Right lobe of liver (tissue), 6 donors: Measurements from ENCODE around the gene MCL1. TPM values are rescaled to one million over a fixed set of nuclear protein-coding genes. Genes with fewer than 3 reads are reported as not detected.

ENCODE experiments used
- ATAC-seq, 4 donors: fragments of 200-7000 bp; cut with Tn5 transposase; one replicate each; pipeline ENCODE4 v1.9.1; 2020; ENCODE audit warnings: mild to moderate bottlenecking in 4 of 4, moderate library complexity in 4 of 4
- DNase-seq, 3 donors: peaks; one replicate each; pipeline ENCODE4 v3.0.0-alpha.2; 2020
- H3K27ac ChIP-seq, 3 donors: fragments of 200-600 bp; one replicate each; pipeline ENCODE4 v1.8.0; 2022
- H3K27me3 ChIP-seq, 2 donors: fragments of 200-600 bp; one replicate each; pipeline ENCODE4 v1.8.0; 2022
- H3K36me3 ChIP-seq, 4 donors: fragments of 200-600 bp; sonication (generic) in 1 of 4; one replicate each; pipeline versions ENCODE4 v1.5.1 to v1.8.0; 2017 to 2022; ENCODE audit warnings: control low read depth in 1 of 4
- H3K4me1 ChIP-seq, 4 donors: fragments of 200-600 bp; sonication (generic) in 1 of 4; one replicate each; pipeline versions ENCODE4 v1.5.1 to v1.8.0; 2017 to 2022; ENCODE audit warnings: control low read depth in 1 of 4
- H3K4me3 ChIP-seq, 3 donors: fragments of 200-600 bp; one replicate each; pipeline ENCODE4 v1.8.0; 2022
- H3K9me3 ChIP-seq, 4 donors: fragments of 200-600 bp; sonication (generic) in 1 of 4; one replicate each; pipeline versions ENCODE4 v1.5.1 to v1.8.0; 2017 to 2022; ENCODE audit warnings: control low read depth in 1 of 4
- CTCF ChIP-seq, 4 donors: fragments of 200-600 bp in 3 of 4; fragments of 450-650 bp in 1 of 4; IDR thresholded peaks; one replicate each; pipeline versions ENCODE4 v1.5.1 to v1.8.0; 2016 to 2022; ENCODE audit warnings: antibody characterized with exemption in 4 of 4, mild to moderate bottlenecking in 2 of 4
- POLR2A ChIP-seq: fragments of 450-650 bp; IDR thresholded peaks from one replicate; pipeline ENCODE4 v1.6.1; 2017; ENCODE audit warnings: antibody characterized with exemption, mild to moderate bottlenecking
- WGBS: methylation state at CpG from one replicate; pipeline ENCODE4 v1.1.6; 2018; ENCODE audit warnings: low coverage, low lambda C conversion rate; ENCODE audit not compliant: insufficient coverage; ENCODE audit errors: missing lambda C conversion rate; 5-methylcytosine and 5-hydroxymethylcytosine counted together
- intact Hi-C, 2 donors: fragments of 100-400 bp; cut with DNase I; formaldehyde crosslinking; loops; one replicate each; pipeline versions ENCODE4 v1.11.2 to v1.14.1; 2022
- total RNA-seq, 6 experiments: library from RNA; depleted of rRNA in 2 of 6; stranded (reverse); fragments of >200 nt in 2 of 6; fragmentation: NEBNext Ultra II Directional in 3 of 6; extraction: Animal tissue kit (Norgen Biotek cat#: 25700) in 3 of 6; gene quantifications; one replicate each; pipeline versions ENCODE4 v1.1.0 to v1.2.4, GENCODE V29; 2016 to 2023
- donor health status: DM: no; HTN: yes; CAD: no.
- donor health status: DM: no; HTN: no; CAD: no.
- donor health status: DM: no; HTN: no; CAD: no.
- donor health status: DM: no; HTN: yes; CAD: no.
- donor health status: DM: no; HTN: yes; CAD: no.

The MCL1 gene
- total RNA-seq, 6 experiments from 2014 or later, result 83.6 to 266 (median 158) TPM

DNA sequence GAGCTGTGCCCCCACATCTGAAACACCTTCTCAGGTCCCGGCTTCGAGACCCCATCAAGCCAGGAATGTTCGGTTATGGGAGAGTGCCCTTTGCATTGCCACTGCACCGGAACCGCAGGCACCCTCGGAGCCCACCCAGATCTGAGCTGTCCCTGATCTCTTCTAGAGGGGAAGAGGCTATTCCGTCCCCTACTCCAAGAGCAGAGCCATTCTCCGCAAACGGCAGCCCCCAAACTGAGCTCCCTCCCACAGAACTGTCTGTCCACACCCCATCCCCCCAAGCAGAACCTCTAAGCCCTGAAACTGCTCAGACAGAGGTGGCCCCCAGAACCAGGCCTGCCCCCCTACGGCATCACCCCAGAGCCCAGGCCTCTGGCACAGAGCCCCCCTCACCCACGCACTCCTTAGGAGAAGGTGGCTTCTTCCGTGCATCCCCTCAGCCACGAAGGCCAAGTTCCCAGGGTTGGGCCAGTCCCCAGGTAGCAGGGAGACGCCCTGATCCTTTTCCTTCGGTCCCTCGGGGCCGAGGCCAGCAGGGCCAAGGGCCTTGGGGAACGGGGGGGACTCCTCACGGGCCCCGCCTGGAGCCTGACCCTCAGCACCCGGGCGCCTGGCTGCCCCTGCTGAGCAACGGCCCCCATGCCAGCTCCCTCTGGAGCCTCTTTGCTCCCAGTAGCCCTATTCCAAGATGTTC is 25.9 kb downstream of the MCL1 start:
- intact Hi-C loops, result no loop called here
- Histone ChIP-seq H3K9me3 (no peaks in the 10 kb centered on the region), H3K27ac (peak overlapping the region in 1 of 3 donors; percentile 76), H3K4me1 (peaks cover 0 to 33% (median 10%) of the 10 kb centered on the region in 4 donors), H3K4me3 (no peak overlapping the region), H3K27me3 (no peaks in the 10 kb centered on the region), H3K36me3 (peaks cover 0 to 6% (median 0%) of the 10 kb centered on the region in 4 donors)
- TF ChIP-seq POLR2A (no peak), CTCF (IDR thresholded peaks at IDR 0.05) (no peak)
- DNase-seq (peak in 1 of 3 donors; percentile 49), ATAC-seq (no peak)
- WGBS, result 60% methylated on average over 1 of the region's 23 CpGs

GRCh38 chr1:150552911-150553289 is 26.5 kb downstream of the MCL1 start:
- Histone ChIP-seq H3K4me1 (peaks cover 0 to 39% (median 10%) of the 10 kb centered on the region in 4 donors), H3K9me3 (no peaks in the 10 kb centered on the region), H3K4me3 (no peak overlapping the region), H3K27ac (peak overlapping the region; percentile 37 to 76 (median 68)), H3K36me3 (peaks cover 0 to 6% (median 0%) of the 10 kb centered on the region in 4 donors), H3K27me3 (no peaks in the 10 kb centered on the region)
- TF ChIP-seq POLR2A (no peak), CTCF (IDR thresholded peaks at IDR 0.05) (no peak)
- WGBS, result 80% methylated on average over 2 of the region's 12 CpGs
- DNase-seq (peak in 2 of 3 donors; percentile 35 to 51), ATAC-seq (no peak)
- intact Hi-C loops, result no loop called here

GRCh38 chr1:150552128-150552910 is 27.1 kb downstream of the MCL1 start:
- DNase-seq, result peak; percentile 90 to 92 (median 91)

DNA sequence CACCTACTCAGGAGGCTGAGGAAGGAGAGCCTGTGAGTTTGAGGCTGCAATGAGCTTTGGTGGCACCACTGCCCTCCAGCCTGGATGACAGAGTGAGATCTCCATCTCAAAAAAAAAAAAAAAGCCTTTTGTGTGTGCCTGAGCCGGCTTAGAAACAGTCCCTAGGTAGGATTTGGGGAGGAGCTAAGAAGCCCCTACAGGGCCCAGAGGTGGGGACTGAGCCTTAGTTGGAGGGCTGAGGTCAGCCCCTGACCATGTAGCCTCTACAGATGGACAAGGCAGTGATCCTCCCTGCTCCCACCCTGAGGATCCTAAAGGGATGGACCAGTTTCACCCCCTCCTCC is 27.7 kb downstream of the MCL1 start:
- DNase-seq (peak in 1 of 3 donors; percentile 31), ATAC-seq (no peak)
- Histone ChIP-seq H3K9me3 (no peaks in the 10 kb centered on the region), H3K36me3 (peaks cover 0 to 6% (median 0%) of the 10 kb centered on the region in 4 donors), H3K4me1 (peaks cover 0 to 39% (median 10%) of the 10 kb centered on the region in 4 donors), H3K27ac (peak overlapping the region; percentile 41 to 89 (median 71)), H3K27me3 (no peaks in the 10 kb centered on the region), H3K4me3 (no peak overlapping the region)
- 20% methylated on average over 1 of the region's 1 CpG for WGBS
- intact Hi-C loops, result no loop called here
- TF ChIP-seq CTCF (IDR thresholded peaks at IDR 0.05) (no peak), POLR2A (no peak)

More at GRCh38 chr1:150552128-150552910, 27.1 kb downstream of the MCL1 start:
- TF ChIP-seq CTCF (IDR thresholded peaks at IDR 0.05) (no peak), POLR2A (peak; percentile 77)
- H3K27ac ChIP-seq, result peak overlapping the region; percentile 68 to 89 (median 71)
- H3K27me3 ChIP-seq, result no peaks in the 10 kb centered on the region
- no peak overlapping the region for H3K4me3 ChIP-seq
- 27% methylated on average over 11 of the region's 13 CpGs for WGBS
- ATAC-seq, result peak; percentile 68 to 80 (median 77)
- peaks cover 0 to 6% (median 0%) of the 10 kb centered on the region in 4 donors for H3K36me3 ChIP-seq
- intact Hi-C loops, result no loop called here
- H3K9me3 ChIP-seq, result no peaks in the 10 kb centered on the region
- peaks cover 0 to 39% (median 10%) of the 10 kb centered on the region in 4 donors for H3K4me1 ChIP-seq
